KMS-11 (cell line): ENCODE results near the gene SH3BP2.

Experiments
- H2AFZ ChIP-seq: fragments of 200-600 bp; sonication (generic); 2 replicates; pipeline ENCODE4 v1.6.1; 2016; ENCODE audit warnings: antibody characterized with exemption, mixed run types, low read depth
- H3K27ac ChIP-seq: fragments of 200-600 bp; sonication (generic); 2 replicates; pipeline ENCODE4 v1.6.1; 2016; ENCODE audit warnings: mild to moderate bottlenecking, mixed run types
- H3K27me3 ChIP-seq: fragments of 200-600 bp; sonication (generic); 2 replicates; pipeline ENCODE4 v1.6.1; 2017; ENCODE audit warnings: mild to moderate bottlenecking, low read depth, mixed run types, moderate library complexity; ENCODE audit not compliant: insufficient read depth
- H3K36me3 ChIP-seq: fragments of 200-600 bp; sonication (generic); 2 replicates; pipeline ENCODE4 v1.6.1; 2017; ENCODE audit warnings: mild to moderate bottlenecking, mixed run types; ENCODE audit not compliant: insufficient read depth
- H3K4me1 ChIP-seq: fragments of 200-600 bp; sonication (generic); 2 replicates; pipeline ENCODE4 v1.6.1; 2016; ENCODE audit warnings: mild to moderate bottlenecking, low read depth, mixed run types; ENCODE audit not compliant: poor library complexity, severe bottlenecking
- H3K4me2 ChIP-seq: fragments of 200-600 bp; sonication (generic); 2 replicates; pipeline ENCODE4 v1.7.0; 2016; ENCODE audit warnings: mild to moderate bottlenecking, mixed run types
- H3K4me3 ChIP-seq: fragments of 200-600 bp; sonication (generic); IDR thresholded peaks from 2 replicates; pipeline ENCODE4 v1.6.1; 2017; ENCODE audit warnings: low read depth, low read length, mixed read lengths; ENCODE audit not compliant: insufficient read depth
- H3K79me2 ChIP-seq: fragments of 200-600 bp; sonication (generic); 2 replicates; pipeline ENCODE4 v1.6.1; 2016; ENCODE audit warnings: low read depth, mixed run types; ENCODE audit not compliant: insufficient read depth
- H3K9ac ChIP-seq: fragments of 200-600 bp; sonication (generic); 2 replicates; pipeline ENCODE4 v1.6.1; 2016; ENCODE audit warnings: mild to moderate bottlenecking, mixed run types
- H4K20me1 ChIP-seq: fragments of 200-600 bp; sonication (generic); 2 replicates; pipeline ENCODE4 v1.6.1; 2016; ENCODE audit warnings: mild to moderate bottlenecking, mixed run types; ENCODE audit not compliant: insufficient read depth
- CTCF ChIP-seq: fragments of 200-600 bp; sonication (generic); conservative IDR thresholded peaks from 2 replicates; pipeline ENCODE4 v1.6.1; 2017; ENCODE audit warnings: low read depth, mild to moderate bottlenecking, antibody characterized with exemption, low read length, moderate library complexity, mixed read lengths

SH3BP2 gene

GRCh38 chr4:2887343-2887742, 94.5 kb downstream of the SH3BP2 start:
- H4K20me1 ChIP-seq: no peaks in the 10 kb centered on the region
- no peak overlapping the region for H3K4me3 ChIP-seq
- H2AFZ ChIP-seq: no peak overlapping the region
- H3K27me3 ChIP-seq: no peaks in the 10 kb centered on the region
- H3K4me1 ChIP-seq: no peaks in the 10 kb centered on the region
- H3K36me3 ChIP-seq: no peaks in the 10 kb centered on the region
- H3K27ac ChIP-seq: no peak overlapping the region
- no peak overlapping the region for H3K9ac ChIP-seq
- H3K79me2 ChIP-seq: no peaks in the 10 kb centered on the region
- TF ChIP-seq CTCF: no peak
- H3K4me2 ChIP-seq: no peak overlapping the region

GRCh38 chr4:2888886-2889285, 96.0 kb downstream of the SH3BP2 start:
- no peak overlapping the region for H3K27ac ChIP-seq
- no peak overlapping the region for H3K4me3 ChIP-seq
- TF ChIP-seq CTCF: no peak
- H3K79me2 ChIP-seq: no peaks in the 10 kb centered on the region
- no peaks in the 10 kb centered on the region for H3K36me3 ChIP-seq
- H2AFZ ChIP-seq: no peak overlapping the region
- no peaks in the 10 kb centered on the region for H4K20me1 ChIP-seq
- H3K4me1 ChIP-seq: no peaks in the 10 kb centered on the region
- H3K9ac ChIP-seq: no peak overlapping the region
- no peak overlapping the region for H3K4me2 ChIP-seq
- H3K27me3 ChIP-seq: no peaks in the 10 kb centered on the region
